CD4-positive, alpha-beta T cell treated with Interferon alpha-2 for 1 hour (primary cell): ENCODE results near the gene DISP2.

Experiments
- DNase-seq, 2 donors: peaks; one replicate each; pipeline ENCODE4 v3.0.0-alpha.2; 2020 to 2022

DISP2 gene

GRCh38 chr15:40328751-40329150 is 29.3 kb upstream of the DISP2 start:
- no peak for DNase-seq

DNA sequence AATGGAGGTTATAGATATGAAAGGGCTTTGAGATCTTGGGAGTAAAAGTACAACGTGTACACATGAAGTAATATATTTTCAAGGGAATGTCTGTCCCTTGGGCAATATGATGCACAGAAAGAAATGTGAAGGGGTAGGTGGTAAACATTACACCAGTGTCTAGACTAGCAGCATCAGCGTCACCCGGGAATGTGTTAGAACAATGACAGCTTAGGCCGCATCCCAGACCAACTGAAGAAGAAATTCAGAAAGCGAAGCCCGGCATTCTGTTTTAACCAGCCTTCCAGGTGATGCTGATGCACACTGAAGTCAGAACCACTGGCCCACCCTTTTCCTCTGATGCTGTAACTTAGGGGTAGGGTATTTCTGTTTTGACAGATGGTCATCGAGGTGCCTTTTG is 28.2 kb upstream of the DISP2 start:
- DNase-seq, result no peak

- DNase-seq, result no peak
Measured at GRCh38 chr15:40330368-40330836, 27.6 kb upstream of the DISP2 start.

GRCh38 chr15:40331026-40331425 is 27.0 kb upstream of the DISP2 start:
- DNase-seq, result no peak

- no peak for DNase-seq
Measured at GRCh38 chr15:40331637-40332036, 26.4 kb upstream of the DISP2 start.

- DNase-seq, result no peak
Measured at GRCh38 chr15:40332113-40332781, 25.8 kb upstream of the DISP2 start.

GRCh38 chr15:40333922-40334492 is 24.0 kb upstream of the DISP2 start:
- DNase-seq, result peak; percentile 31 to 77

GRCh38 chr15:40334541-40334940 is 23.5 kb upstream of the DISP2 start:
- DNase-seq, result no peak

DNA sequence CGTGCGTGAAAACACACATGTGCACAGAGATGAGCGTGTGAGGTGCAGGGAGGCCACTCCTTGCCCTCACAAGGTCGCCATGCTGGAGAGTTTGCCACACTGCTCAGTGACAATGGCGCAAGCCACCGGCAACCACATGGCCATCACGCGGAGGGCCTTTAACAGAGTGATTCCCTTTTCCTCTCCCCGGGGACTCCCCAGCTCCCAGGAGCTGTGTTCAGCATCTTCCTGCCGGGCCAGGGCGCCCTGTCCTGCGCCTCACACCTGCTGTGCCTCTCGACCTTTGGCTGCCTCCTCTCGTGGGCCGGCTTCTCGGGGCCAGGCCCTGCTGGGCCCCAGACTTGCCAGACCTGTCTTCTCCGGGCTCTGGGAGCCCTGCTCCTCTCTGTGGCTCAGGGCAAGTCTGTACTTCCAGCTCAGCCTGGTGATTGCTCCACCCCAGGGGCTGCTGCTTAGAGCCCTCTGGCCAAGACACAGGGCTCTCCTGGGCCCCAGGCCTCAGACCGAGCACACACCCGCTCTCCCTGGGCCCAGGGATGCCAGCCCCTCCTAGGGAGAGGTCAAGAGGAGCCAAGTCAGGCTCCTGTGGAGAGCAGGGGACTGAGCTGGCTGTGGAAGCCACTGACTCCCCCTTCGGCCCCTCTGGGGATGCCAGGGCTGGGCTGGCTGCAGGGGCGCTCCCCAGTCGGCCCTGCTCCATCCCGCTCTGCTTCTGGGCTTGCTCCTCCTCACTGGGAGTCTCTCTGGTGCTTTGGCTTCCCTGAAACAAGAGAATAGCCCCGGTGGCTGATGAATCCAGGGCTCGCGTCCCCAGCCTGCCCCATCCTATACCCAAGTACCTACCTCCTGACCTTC is 22.9 kb upstream of the DISP2 start:
- DNase-seq, result no peak

DNA sequence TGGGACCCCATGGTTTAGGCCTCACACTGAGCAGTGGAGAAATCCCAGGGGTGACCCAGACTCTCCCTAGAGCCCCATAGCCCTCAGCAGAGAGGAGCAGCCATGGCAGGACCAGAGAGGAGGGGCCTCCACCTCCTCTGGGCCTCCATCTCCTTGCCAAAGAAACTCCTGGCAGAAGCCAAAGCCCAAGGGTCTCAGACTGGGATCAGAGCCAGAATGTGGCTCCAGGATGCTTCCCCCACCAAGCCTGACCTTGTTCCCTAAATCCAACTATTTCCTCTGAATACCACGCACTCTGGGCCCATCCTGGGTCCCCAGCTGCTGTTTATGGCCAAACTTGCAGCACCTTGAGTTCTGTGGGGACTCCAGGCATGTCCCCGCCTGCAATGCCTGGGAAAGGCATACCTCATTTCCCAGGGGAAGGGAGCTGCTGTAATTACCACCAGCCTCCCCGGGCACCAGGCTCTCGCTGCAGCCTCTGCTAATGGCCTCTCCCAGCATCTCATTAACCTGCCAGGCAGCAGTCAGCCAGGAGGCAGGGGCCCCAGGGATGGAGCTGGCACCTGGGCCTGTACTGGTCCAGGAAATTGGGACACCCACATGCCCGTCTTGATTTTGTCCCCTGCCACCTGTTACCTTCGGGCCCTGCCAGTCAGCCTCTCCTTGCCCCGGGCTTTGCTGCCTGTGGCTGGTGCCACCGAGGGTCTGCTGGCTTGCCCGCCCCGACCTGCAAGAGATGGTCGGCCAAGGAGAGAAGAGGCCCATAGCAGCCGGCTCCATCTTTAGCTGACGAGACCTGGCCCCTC is 21.9 kb upstream of the DISP2 start:
- DNase-seq, result no peak

GRCh38 chr15:40336744-40337122 is 21.3 kb upstream of the DISP2 start:
- DNase-seq, result peak; percentile 19 to 38

DNA sequence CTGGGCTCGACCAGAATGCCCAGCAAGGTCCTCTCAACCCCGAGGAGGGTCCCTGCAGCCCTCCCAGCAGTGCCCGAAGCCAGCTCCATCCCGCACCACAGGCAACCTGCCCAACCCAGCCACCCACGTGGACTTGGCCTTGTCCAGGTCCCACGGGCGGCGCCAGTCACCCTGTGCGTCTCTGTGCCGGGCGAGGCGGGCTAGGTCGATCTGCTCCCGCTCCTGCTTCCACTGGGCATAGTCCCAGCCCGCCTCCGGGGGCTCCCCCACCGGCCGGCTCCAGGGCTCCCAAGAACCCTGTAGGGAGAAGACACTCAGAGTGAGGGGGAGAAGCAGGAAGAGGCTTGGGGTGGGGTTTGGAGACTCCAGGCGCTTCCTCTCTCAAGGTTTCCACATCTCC is 20.4 kb upstream of the DISP2 start:
- DNase-seq, result no peak

GRCh38 chr15:40338041-40338657 is 19.9 kb upstream of the DISP2 start:
- peak; percentile 79 to 80 for DNase-seq

GRCh38 chr15:40338921-40339620 is 18.9 kb upstream of the DISP2 start:
- no peak for DNase-seq

DNA sequence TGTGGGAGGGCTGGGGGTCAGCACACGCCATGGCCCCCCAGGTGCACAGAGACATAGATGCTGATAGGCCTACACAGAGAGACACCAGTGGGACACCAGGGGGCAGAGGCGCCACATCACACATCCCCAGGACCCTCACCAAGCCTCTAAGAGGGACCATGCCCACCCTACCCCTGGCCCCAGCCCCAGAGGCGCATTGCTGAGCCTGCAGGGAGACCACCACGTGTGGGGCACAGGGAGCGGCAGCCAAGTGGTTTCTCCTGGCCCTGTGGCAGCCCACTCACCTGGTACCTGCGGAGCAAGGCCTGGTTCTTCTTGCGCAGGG is 18.4 kb upstream of the DISP2 start:
- DNase-seq, result no peak

DNA sequence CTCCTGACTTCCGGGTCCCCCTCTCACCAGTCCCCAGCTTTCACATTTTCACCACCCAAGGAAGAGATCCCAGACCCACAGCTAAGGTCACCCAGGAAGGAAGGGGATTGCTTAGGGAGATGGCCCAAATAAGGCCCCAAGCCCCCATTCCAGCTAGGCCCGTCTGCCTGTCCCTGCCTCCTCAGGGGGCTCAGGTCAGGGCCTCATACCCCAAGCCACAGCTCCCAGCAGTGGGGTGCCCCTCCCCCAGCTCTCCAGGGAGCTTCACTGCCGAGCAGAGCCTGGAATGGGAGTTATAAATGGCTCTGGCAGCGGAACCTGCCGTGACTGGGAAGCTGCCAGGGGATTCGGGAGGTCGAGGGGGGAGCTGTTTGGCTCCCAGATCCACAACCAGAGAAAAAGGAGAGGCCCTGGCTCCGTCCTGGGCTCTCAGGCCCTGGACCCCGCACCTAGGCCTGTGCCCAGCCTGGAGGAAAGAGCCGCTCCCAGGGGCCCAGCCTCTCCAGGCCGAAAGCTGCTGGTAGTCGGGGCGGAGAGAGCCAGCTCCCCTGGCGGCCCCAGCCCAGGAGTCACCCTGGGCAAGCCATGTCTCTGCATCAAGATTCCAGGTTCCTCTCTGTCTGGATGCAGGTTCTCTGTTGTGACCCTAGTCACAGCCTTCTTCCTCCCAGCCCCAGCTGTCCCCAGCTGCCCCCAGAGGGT is 17.8 kb upstream of the DISP2 start:
- no peak for DNase-seq

DNA sequence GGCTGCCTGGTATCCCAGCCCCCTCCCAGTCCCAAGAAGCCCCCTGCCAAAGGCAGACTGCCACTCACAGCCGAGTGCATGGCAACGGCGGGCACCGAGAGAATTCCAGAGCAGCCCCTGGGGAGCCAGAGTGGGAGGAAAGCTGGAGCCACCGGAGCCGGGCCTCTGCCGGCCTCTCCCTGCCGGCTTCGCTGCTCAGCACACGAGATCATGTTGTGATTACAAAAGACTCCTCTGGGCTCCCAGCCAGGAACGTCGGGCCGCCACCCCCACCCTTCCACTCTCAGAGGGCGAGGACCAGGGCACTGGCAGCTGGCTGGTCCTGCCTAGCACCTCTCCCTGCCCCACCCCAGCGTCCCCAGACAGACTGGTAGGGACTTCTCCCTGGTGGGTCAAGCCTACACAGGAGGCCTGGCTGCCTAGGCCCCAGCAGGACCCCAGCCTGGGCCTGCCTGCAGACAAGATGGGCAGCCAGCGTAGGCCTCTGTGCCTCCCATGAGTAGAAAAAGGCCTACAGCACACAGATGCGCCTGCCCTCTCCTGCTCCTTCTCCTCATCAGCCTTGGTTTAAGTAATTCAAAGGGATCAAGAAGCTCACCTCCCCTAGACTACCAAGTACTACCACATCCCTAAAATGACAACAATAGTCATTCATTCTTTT is 17.1 kb upstream of the DISP2 start, which contains the start of gene CCDC9B:
Gene CCDC9B (minus strand): TSS at position 200 of the 661 bp plus-strand sequence. CDS start 120 bp downstream, at position 80.
- DNase-seq, result peak in 1 of 2 donors; percentile 20

GRCh38 chr15:40342416-40343320 is 15.4 kb upstream of the DISP2 start:
- DNase-seq, result no peak

DNA sequence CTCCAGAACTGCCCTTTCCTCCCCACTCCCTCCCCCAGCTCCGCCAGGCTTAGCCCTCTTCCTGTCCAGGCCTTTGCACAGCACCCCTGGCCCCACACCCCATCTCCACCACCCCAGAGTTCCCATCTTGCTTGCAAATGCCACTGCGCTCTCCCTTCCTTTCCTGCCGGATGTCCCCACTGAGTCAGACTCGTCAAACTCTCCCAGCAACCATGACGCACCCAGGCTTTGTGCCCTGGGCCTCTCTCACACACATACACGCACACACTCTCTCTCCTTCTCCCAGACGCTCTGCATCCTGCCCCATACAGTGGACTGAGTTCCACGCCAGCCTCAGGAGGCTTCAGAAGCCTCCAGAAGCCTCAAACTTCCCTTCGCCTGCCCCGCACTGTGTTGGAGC is 14.5 kb upstream of the DISP2 start:
- DNase-seq, result no peak

DNA sequence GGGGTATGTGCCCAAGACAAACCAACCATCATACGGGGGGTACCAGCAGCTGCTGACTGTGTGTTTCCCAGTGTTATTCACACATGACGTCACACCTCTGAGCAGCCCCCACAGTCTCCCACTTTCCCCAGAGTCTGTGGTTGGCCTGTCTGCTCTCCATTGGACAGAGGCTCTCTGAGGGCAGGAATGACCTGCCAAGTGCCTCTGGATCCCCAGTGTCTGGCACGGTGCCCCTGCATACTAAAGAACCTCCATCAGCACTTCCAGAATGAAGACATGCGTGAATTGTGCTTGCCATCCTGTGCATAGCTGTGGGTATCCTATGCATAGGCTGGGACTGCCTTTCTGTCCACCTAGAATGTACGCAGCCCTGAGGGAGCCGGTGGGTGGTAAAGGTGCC is 13.8 kb upstream of the DISP2 start:
- DNase-seq, result no peak
